A549 (cell line): ENCODE measurements around the gene NCCRP1. TPM values are rescaled to one million over a fixed set of nuclear protein-coding genes. Genes with fewer than 3 reads are reported as not detected.

Experiments
- ATAC-seq, 2 experiments: fragments of 200-7000 bp in 1 of 2; fragments of >200 bp in 1 of 2; cut with Nextera tagmentation in 1 of 2; cut with Tn5 transposase in 1 of 2; 3 replicates each; pipeline versions ENCODE4 v1.8.0 to v1.9.1; 2018 to 2020; ENCODE audit warnings: mild to moderate bottlenecking in 1 of 2, moderate library complexity in 1 of 2
- CTCF ChIA-PET: fragments of 300-600 bp; sonication (Branson Sonifier 250); formaldehyde crosslinking; extraction: SDS; loops from one replicate; lab custom pipeline; 2021; ENCODE audit warnings: antibody characterized with exemption, inconsistent platforms; lab: Yijun Ruan, JAX
- POLR2A ChIA-PET: fragments of 350-600 bp; formaldehyde crosslinking; extraction: SDS; loops from one replicate; lab custom pipeline; 2021; ENCODE audit warnings: antibody characterized with exemption, inconsistent platforms; lab: Yijun Ruan, JAX
- DNase-seq, 2 experiments: peaks; one replicate each; pipeline versions ENCODE4 v3.0.0 to v3.0.0-alpha.2; 2011 to 2016; ENCODE audit warnings: low read depth in 1 of 2, low spot score in 1 of 2
- FAIRE-seq: peaks from 2 replicates; lab custom pipeline; 2011; peaks lifted over from hg19 to GRCh38; lab: Jason Lieb, UNC
- H3K27ac ChIP-seq, 2 experiments: fragments of >200 bp; sonication (Bioruptor Twin); formaldehyde crosslinking; 3 replicates each; pipeline ENCODE4 v1.5.1; 2016 to 2017
- H3K4me1 ChIP-seq: fragments of >200 bp; sonication (Bioruptor Twin); formaldehyde crosslinking; 3 replicates; pipeline ENCODE4 v1.6.1; 2016
- H3K4me2 ChIP-seq: fragments of >200 bp; sonication (Bioruptor Twin); formaldehyde crosslinking; 3 replicates; pipeline ENCODE4 v1.6.1; 2016
- H3K4me3 ChIP-seq: fragments of >200 bp; sonication (Bioruptor Twin); formaldehyde crosslinking; 3 replicates; pipeline ENCODE4 v1.5.1; 2016
- H3K9me3 ChIP-seq: fragments of >200 bp; sonication (Bioruptor Twin); formaldehyde crosslinking; 3 replicates; pipeline ENCODE4 v1.6.1; 2016
- BCL3 ChIP-seq: fragments of >200 bp; sonication (Bioruptor Twin); formaldehyde crosslinking; IDR thresholded peaks from 3 replicates; pipeline ENCODE4 v1.6.1; 2016
- CBX2 ChIP-seq: fragments of 200-600 bp; sonication (generic); IDR thresholded peaks from 2 replicates; pipeline ENCODE4 v1.6.1; 2016; ENCODE audit warnings: low read depth, mild to moderate bottlenecking, borderline replicate concordance
- EHMT2 ChIP-seq: fragments of 200-600 bp; sonication (generic); IDR thresholded peaks from 2 replicates; pipeline ENCODE4 v1.6.1; 2016; ENCODE audit warnings: antibody characterized with exemption, low read depth, mild to moderate bottlenecking, moderate library complexity
- FOXS1 ChIP-seq: fragments of 250-450 bp; sonication (Bioruptor Pico); IDR thresholded peaks from 2 replicates; pipeline ENCODE4 v1.5.0; 2020; ENCODE audit warnings: mild to moderate bottlenecking, moderate library complexity
- HEYL ChIP-seq: fragments of 250-450 bp; sonication (Bioruptor Pico); IDR thresholded peaks from 2 replicates; pipeline ENCODE4 v1.8.0; 2021; ENCODE audit warnings: mild to moderate bottlenecking, moderate library complexity
- HOXA7 ChIP-seq: fragments of 250-450 bp; sonication (Bioruptor Pico); IDR thresholded peaks from 2 replicates; pipeline ENCODE4 v1.5.0; 2020; ENCODE audit warnings: mild to moderate bottlenecking, moderate library complexity
- HOXB5 ChIP-seq: fragments of 250-450 bp; sonication (Bioruptor Pico); IDR thresholded peaks from 2 replicates; pipeline ENCODE4 v1.5.0; 2020; ENCODE audit warnings: mild to moderate bottlenecking, moderate library complexity
- JUN ChIP-seq, 2 experiments: fragments of >200 bp; sonication (Bioruptor Twin); formaldehyde crosslinking; IDR thresholded peaks; 2 replicates in 1 of 2; 3 replicates in 1 of 2; pipeline ENCODE4 v1.6.1; 2016 to 2017
- NPAS2 ChIP-seq: fragments of 250-450 bp; sonication (Bioruptor Pico); IDR thresholded peaks from 2 replicates; pipeline ENCODE4 v1.8.0; 2022; ENCODE audit warnings: mild to moderate bottlenecking, moderate library complexity, borderline replicate concordance
- NR3C1 ChIP-seq: fragments of >200 bp; sonication (Bioruptor Twin); formaldehyde crosslinking; IDR thresholded peaks from 3 replicates; pipeline ENCODE4 v1.6.1; 2017
- RAD21 ChIP-seq, 2 experiments: fragments of >200 bp in 1 of 2; sonication (Bioruptor Twin) in 1 of 2; formaldehyde crosslinking in 1 of 2; IDR thresholded peaks in 1 of 2; conservative IDR thresholded peaks in 1 of 2; 2 replicates in 1 of 2; 3 replicates in 1 of 2; pipeline ENCODE4 v1.6.1; 2012 to 2018; ENCODE audit warnings: inconsistent platforms in 1 of 2
- RCOR1 ChIP-seq: fragments of 150-350 bp; IDR thresholded peaks from 2 replicates; pipeline ENCODE4 v1.6.1; 2014; ENCODE audit warnings: antibody characterized with exemption, low read length, low read depth
- RFX5 ChIP-seq: fragments of 450-650 bp; IDR thresholded peaks from 2 replicates; pipeline ENCODE4 v1.7.1; 2014; ENCODE audit warnings: antibody characterized with exemption, mild to moderate bottlenecking, moderate library complexity
- RNF2 ChIP-seq: fragments of 200-600 bp; sonication (generic); IDR thresholded peaks from 2 replicates; pipeline ENCODE4 v1.6.1; 2016; ENCODE audit warnings: low read depth, mild to moderate bottlenecking, antibody characterized with exemption, moderate library complexity, borderline replicate concordance
- TP53 ChIP-seq: fragments of 250-450 bp; sonication (Bioruptor Pico); IDR thresholded peaks from 2 replicates; pipeline ENCODE4 v1.5.0; 2021; ENCODE audit warnings: mild to moderate bottlenecking, moderate library complexity
- USF2 ChIP-seq: fragments of 450-650 bp; IDR thresholded peaks from 2 replicates; pipeline ENCODE4 v1.6.1; 2014; ENCODE audit warnings: antibody characterized with exemption
- ZC3H11A ChIP-seq: fragments of 450-650 bp; IDR thresholded peaks from 2 replicates; pipeline ENCODE4 v1.6.1; 2014; ENCODE audit warnings: antibody characterized with exemption, mild to moderate bottlenecking
- ZNF302 ChIP-seq: fragments of 250-450 bp; sonication (Bioruptor Pico); IDR thresholded peaks from 2 replicates; pipeline ENCODE4 v1.9.0; 2021; ENCODE audit warnings: inconsistent platforms, mild to moderate bottlenecking, moderate library complexity
- WGBS: methylation state at CpG from one replicate; pipeline ENCODE4 v1.1.6; 2017; ENCODE audit errors: missing lambda C conversion rate; 5-methylcytosine and 5-hydroxymethylcytosine counted together
- polyA plus RNA-seq, 4 experiments: library from polyadenylated mRNA; depleted of rRNA in 3 of 4; stranded (reverse); fragments of >200 nt; fragmentation: RNase III in 1 of 4; extraction: RNeasy Plus Mini Kit Qiagen cat#74134 plus additional on column Dnase treatment in 1 of 4; gene quantifications; 2 replicates in 3 of 4; 3 replicates in 1 of 4; pipeline ENCODE4 v1.2.3, GENCODE V29; 2011 to 2017
- TF ChIP-seq, protein P1 (sequence below): IDR thresholded peaks from 2 replicates; pipeline ENCODE4 v1.6.1; 2012; ENCODE audit warnings: low read depth, borderline replicate concordance
- TF ChIP-seq, protein P2 (sequence below): fragments of 250-450 bp; sonication (Bioruptor Pico); IDR thresholded peaks from 2 replicates; pipeline ENCODE4 v1.5.0; 2021; ENCODE audit warnings: mild to moderate bottlenecking, moderate library complexity, borderline replicate concordance
- TF ChIP-seq, protein P3 (sequence below): IDR thresholded peaks from 2 replicates; pipeline ENCODE4 v1.6.1; 2012

Gene NCCRP1
- polyA plus RNA-seq, 2 of the 4 experiments (the other 2 are of a cell fraction) = 0.90 to 0.99 TPM

GRCh38 chr19:39200066-39200802 lies 3.5 kb downstream of the NCCRP1 start:
- H3K27ac ChIP-seq = no peak overlapping the region
- no peak for ATAC-seq
- no peak for DNase-seq
- no peak overlapping the region for H3K4me2 ChIP-seq
- no peak overlapping the region for H3K4me3 ChIP-seq
- no peaks in the 10 kb centered on the region for H3K9me3 ChIP-seq
- FAIRE-seq = no peak
- ChIA-PET CTCF (interaction anchor here (0.5 to 5.4 kb wide), 6 partner anchors 12 to 148 kb away, joined by 3 to 39 read pairs (median 4); no protein-coding TSS in a partner anchor), POLR2A (no interaction called here)
- TF ChIP-seq HOXB5 (CRISPR knock-in tag) (no peak), RCOR1 (no peak), NR3C1 (no peak), EHMT2 (no peak)
- 83% methylated on average over 31 of the region's 32 CpGs for WGBS
- peaks cover 25% of the 10 kb centered on the region for H3K4me1 ChIP-seq

- no peaks in the 10 kb centered on the region for H3K9me3 ChIP-seq
- peaks cover 23% of the 10 kb centered on the region for H3K4me1 ChIP-seq
- POLR2A ChIA-PET = no interaction called here
- TF ChIP-seq RAD21 (conservative IDR thresholded peaks at IDR 0.05 in 1 of 2, IDR thresholded peaks at IDR 0.05 in 1 of 2) = no peak
- TF ChIP-seq TP53 = no peak
- no peak for TF ChIP-seq ZNF302 (CRISPR knock-in tag)
- no peak for TF ChIP-seq RNF2
- TF ChIP-seq HEYL (CRISPR knock-in tag) = no peak
- no peak for TF ChIP-seq CBX2
- TF ChIP-seq BCL3 = no peak
- TF ChIP-seq, protein P1, sequence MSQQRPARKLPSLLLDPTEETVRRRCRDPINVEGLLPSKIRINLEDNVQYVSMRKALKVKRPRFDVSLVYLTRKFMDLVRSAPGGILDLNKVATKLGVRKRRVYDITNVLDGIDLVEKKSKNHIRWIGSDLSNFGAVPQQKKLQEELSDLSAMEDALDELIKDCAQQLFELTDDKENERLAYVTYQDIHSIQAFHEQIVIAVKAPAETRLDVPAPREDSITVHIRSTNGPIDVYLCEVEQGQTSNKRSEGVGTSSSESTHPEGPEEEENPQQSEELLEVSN = no peak
- TF ChIP-seq HOXA7 (CRISPR knock-in tag) = no peak
- no peak for TF ChIP-seq RCOR1
- no peak for TF ChIP-seq JUN (IDR thresholded peaks at IDR 0.05)
- TF ChIP-seq NPAS2 (CRISPR knock-in tag) = no peak
- TF ChIP-seq, protein P2, sequence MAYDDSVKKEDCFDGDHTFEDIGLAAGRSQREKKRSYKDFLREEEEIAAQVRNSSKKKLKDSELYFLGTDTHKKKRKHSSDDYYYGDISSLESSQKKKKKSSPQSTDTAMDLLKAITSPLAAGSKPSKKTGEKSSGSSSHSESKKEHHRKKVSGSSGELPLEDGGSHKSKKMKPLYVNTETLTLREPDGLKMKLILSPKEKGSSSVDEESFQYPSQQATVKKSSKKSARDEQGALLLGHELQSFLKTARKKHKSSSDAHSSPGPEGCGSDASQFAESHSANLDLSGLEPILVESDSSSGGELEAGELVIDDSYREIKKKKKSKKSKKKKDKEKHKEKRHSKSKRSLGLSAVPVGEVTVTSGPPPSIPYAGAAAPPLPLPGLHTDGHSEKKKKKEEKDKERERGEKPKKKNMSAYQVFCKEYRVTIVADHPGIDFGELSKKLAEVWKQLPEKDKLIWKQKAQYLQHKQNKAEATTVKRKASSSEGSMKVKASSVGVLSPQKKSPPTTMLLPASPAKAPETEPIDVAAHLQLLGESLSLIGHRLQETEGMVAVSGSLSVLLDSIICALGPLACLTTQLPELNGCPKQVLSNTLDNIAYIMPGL = no peak
- TF ChIP-seq ZC3H11A = no peak
- TF ChIP-seq USF2 = no peak
- TF ChIP-seq FOXS1 (CRISPR knock-in tag) = no peak
- TF ChIP-seq, protein P3, sequence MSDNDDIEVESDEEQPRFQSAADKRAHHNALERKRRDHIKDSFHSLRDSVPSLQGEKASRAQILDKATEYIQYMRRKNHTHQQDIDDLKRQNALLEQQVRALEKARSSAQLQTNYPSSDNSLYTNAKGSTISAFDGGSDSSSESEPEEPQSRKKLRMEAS = no peak
- TF ChIP-seq EHMT2 = no peak
- TF ChIP-seq RFX5 = no peak
- no peak overlapping the region for H3K4me2 ChIP-seq
- ATAC-seq = no peak
- no peak overlapping the region for H3K4me3 ChIP-seq
- H3K27ac ChIP-seq = no peak overlapping the region
- 80% methylated on average over 3 of the region's 3 CpGs for WGBS
- FAIRE-seq = peak; percentile 72
- DNase-seq = no peak
- CTCF ChIA-PET = interaction anchor here (0.5 to 5.4 kb wide), 6 partner anchors 12 to 148 kb away, joined by 3 to 39 read pairs (median 4); no protein-coding TSS in a partner anchor
These were observed 4.0 kb downstream of the NCCRP1 start for GRCh38 chr19:39200803-39201115.
